ENCODE results near the gene XCL2. TPM values are rescaled to one million over a fixed set of nuclear protein-coding genes. Genes with fewer than 3 reads are reported as not detected.
"Not testable (repeated sequence)": the region's sequence is repeated elsewhere in the genome, so short reads cannot be mapped to it uniquely, and the experiment has no call there.

XCL2 gene
- polyA plus RNA-seq, result 2.0 TPM
- long read RNA-seq, donor 1, result 0 reads
- long read RNA-seq, donor 2, partial matches to known transcripts, result 0 of 2 reads
- long read RNA-seq, donor 2, other reads (novel, unspliced or antisense), result 0 of 2 reads
- long read RNA-seq, donor 3, result 0 reads
- long read RNA-seq, donor 4, result 0 reads
- long read RNA-seq, donor 5, result 0 reads
- long read RNA-seq, donor 6, result 0 reads
- long read RNA-seq, donor 7, partial matches to known transcripts, result 0 of 3 reads
- long read RNA-seq, donor 7, other reads (novel, unspliced or antisense), result 0 of 3 reads
- long read RNA-seq, donor 8, result 0 reads
- long read RNA-seq, donor 9, result 0 reads
- long read RNA-seq, donor 10, result 0 reads
- long read RNA-seq, donor 11, result 0 reads

- not testable (repeated sequence) for H3K4me1 ChIP-seq (ENCODE audit: control insufficient read depth, insufficient read depth, low read length); H3K4me3 ChIP-seq (ENCODE audit: low read length); H3K9me3 ChIP-seq (ENCODE audit: control insufficient read depth, low read depth, low read length); DNase-seq; H3K27me3 ChIP-seq (ENCODE audit: control insufficient read depth, insufficient read depth, low read length); H3K27ac ChIP-seq (ENCODE audit: low read length); H3K36me3 ChIP-seq (ENCODE audit: control insufficient read depth, insufficient read depth, low read length)
- no CpG with 5 or more reads among the region's 8 CpGs for WGBS (ENCODE audit: insufficient coverage, low lambda C conversion rate)
Measured at GRCh38 chr1:168543840-168544498, at the start of gene XCL2. Gene XCL2, minus strand, starts transcription at chr1:168543997. Its CDS starts 33 bp downstream, at chr1:168543964.

GRCh38 chr1:168591641-168592250, 47.9 kb upstream of the XCL2 start:
- no peaks in the 10 kb centered on the region for H3K4me1 ChIP-seq (ENCODE audit: control insufficient read depth, insufficient read depth, low read length)
- no peaks in the 10 kb centered on the region for H3K36me3 ChIP-seq (ENCODE audit: control insufficient read depth, insufficient read depth, low read length)
- H3K27me3 ChIP-seq (ENCODE audit: control insufficient read depth, insufficient read depth, low read length), result peaks cover 2% of the 10 kb centered on the region
- no peak overlapping the region for H3K4me3 ChIP-seq (ENCODE audit: low read length)
- 24% methylated on average over 2 of the region's 2 CpGs for WGBS (ENCODE audit: insufficient coverage, low lambda C conversion rate)
- no peaks in the 10 kb centered on the region for H3K9me3 ChIP-seq (ENCODE audit: control insufficient read depth, low read depth, low read length)
- DNase-seq, result no peak
- no peak overlapping the region for H3K27ac ChIP-seq (ENCODE audit: low read length)

- no CpG with 5 or more reads among the region's 5 CpGs for WGBS (ENCODE audit: insufficient coverage, low lambda C conversion rate)
- H3K4me3 ChIP-seq (ENCODE audit: low read length), result no peak overlapping the region
- no peaks in the 10 kb centered on the region for H3K36me3 ChIP-seq (ENCODE audit: control insufficient read depth, insufficient read depth, low read length)
- no peaks in the 10 kb centered on the region for H3K4me1 ChIP-seq (ENCODE audit: control insufficient read depth, insufficient read depth, low read length)
- H3K27ac ChIP-seq (ENCODE audit: low read length), result no peak overlapping the region
- H3K9me3 ChIP-seq (ENCODE audit: control insufficient read depth, low read depth, low read length), result no peaks in the 10 kb centered on the region
- DNase-seq, result no peak
- peaks cover 2% of the 10 kb centered on the region for H3K27me3 ChIP-seq (ENCODE audit: control insufficient read depth, insufficient read depth, low read length)
Measured at GRCh38 chr1:168591066-168591465, 47.3 kb upstream of the XCL2 start.

GRCh38 chr1:168589167-168589566, 45.4 kb upstream of the XCL2 start:
- WGBS (ENCODE audit: insufficient coverage, low lambda C conversion rate), result 100% methylated on average over 1 of the region's 2 CpGs
- Histone ChIP-seq H3K36me3 (ENCODE audit: control insufficient read depth, insufficient read depth, low read length) (no peaks in the 10 kb centered on the region), H3K4me1 (ENCODE audit: control insufficient read depth, insufficient read depth, low read length) (no peaks in the 10 kb centered on the region), H3K27me3 (ENCODE audit: control insufficient read depth, insufficient read depth, low read length) (no peaks in the 10 kb centered on the region), H3K9me3 (ENCODE audit: control insufficient read depth, low read depth, low read length) (no peaks in the 10 kb centered on the region), H3K27ac (ENCODE audit: low read length) (no peak overlapping the region), H3K4me3 (ENCODE audit: low read length) (no peak overlapping the region)
- no peak for DNase-seq

GRCh38 chr1:168585937-168586336, 42.1 kb upstream of the XCL2 start:
- H3K36me3 ChIP-seq (ENCODE audit: control insufficient read depth, insufficient read depth, low read length), result no peaks in the 10 kb centered on the region
- no peaks in the 10 kb centered on the region for H3K4me1 ChIP-seq (ENCODE audit: control insufficient read depth, insufficient read depth, low read length)
- no peaks in the 10 kb centered on the region for H3K9me3 ChIP-seq (ENCODE audit: control insufficient read depth, low read depth, low read length)
- no CpG with 5 or more reads among the region's 1 CpG for WGBS (ENCODE audit: insufficient coverage, low lambda C conversion rate)
- H3K27me3 ChIP-seq (ENCODE audit: control insufficient read depth, insufficient read depth, low read length), result no peaks in the 10 kb centered on the region
- no peak overlapping the region for H3K27ac ChIP-seq (ENCODE audit: low read length)
- no peak for DNase-seq
- H3K4me3 ChIP-seq (ENCODE audit: low read length), result no peak overlapping the region

- no peaks in the 10 kb centered on the region for H3K4me1 ChIP-seq (ENCODE audit: control insufficient read depth, insufficient read depth, low read length)
- 93% methylated on average over 3 of the region's 3 CpGs for WGBS (ENCODE audit: insufficient coverage, low lambda C conversion rate)
- no peaks in the 10 kb centered on the region for H3K27me3 ChIP-seq (ENCODE audit: control insufficient read depth, insufficient read depth, low read length)
- no peaks in the 10 kb centered on the region for H3K9me3 ChIP-seq (ENCODE audit: control insufficient read depth, low read depth, low read length)
- H3K27ac ChIP-seq (ENCODE audit: low read length), result no peak overlapping the region
- H3K4me3 ChIP-seq (ENCODE audit: low read length), result no peak overlapping the region
- H3K36me3 ChIP-seq (ENCODE audit: control insufficient read depth, insufficient read depth, low read length), result no peaks in the 10 kb centered on the region
- DNase-seq, result no peak
Measured at GRCh38 chr1:168585191-168585590, 41.4 kb upstream of the XCL2 start.

GRCh38 chr1:168583571-168583970, 39.8 kb upstream of the XCL2 start:
- H3K9me3 ChIP-seq (ENCODE audit: control insufficient read depth, low read depth, low read length), result no peaks in the 10 kb centered on the region
- H3K27ac ChIP-seq (ENCODE audit: low read length), result no peak overlapping the region
- no peak overlapping the region for H3K4me3 ChIP-seq (ENCODE audit: low read length)
- no peaks in the 10 kb centered on the region for H3K36me3 ChIP-seq (ENCODE audit: control insufficient read depth, insufficient read depth, low read length)
- H3K4me1 ChIP-seq (ENCODE audit: control insufficient read depth, insufficient read depth, low read length), result no peaks in the 10 kb centered on the region
- H3K27me3 ChIP-seq (ENCODE audit: control insufficient read depth, insufficient read depth, low read length), result no peaks in the 10 kb centered on the region
- DNase-seq, result no peak
- no CpG with 5 or more reads among the region's 6 CpGs for WGBS (ENCODE audit: insufficient coverage, low lambda C conversion rate)

- WGBS (ENCODE audit: insufficient coverage, low lambda C conversion rate), result no CpG with 5 or more reads among the region's 6 CpGs
- no peak overlapping the region for H3K4me3 ChIP-seq (ENCODE audit: low read length)
- no peak for DNase-seq
- H3K36me3 ChIP-seq (ENCODE audit: control insufficient read depth, insufficient read depth, low read length), result no peaks in the 10 kb centered on the region
- no peaks in the 10 kb centered on the region for H3K4me1 ChIP-seq (ENCODE audit: control insufficient read depth, insufficient read depth, low read length)
- H3K9me3 ChIP-seq (ENCODE audit: control insufficient read depth, low read depth, low read length), result no peaks in the 10 kb centered on the region
- H3K27ac ChIP-seq (ENCODE audit: low read length), result no peak overlapping the region
- no peaks in the 10 kb centered on the region for H3K27me3 ChIP-seq (ENCODE audit: control insufficient read depth, insufficient read depth, low read length)
Measured at GRCh38 chr1:168582688-168583336, 39.0 kb upstream of the XCL2 start.

- no peak for DNase-seq
- no peak overlapping the region for H3K27ac ChIP-seq (ENCODE audit: low read length)
- no peaks in the 10 kb centered on the region for H3K27me3 ChIP-seq (ENCODE audit: control insufficient read depth, insufficient read depth, low read length)
- 89% methylated on average over 3 of the region's 4 CpGs for WGBS (ENCODE audit: insufficient coverage, low lambda C conversion rate)
- H3K4me3 ChIP-seq (ENCODE audit: low read length), result no peak overlapping the region
- no peaks in the 10 kb centered on the region for H3K4me1 ChIP-seq (ENCODE audit: control insufficient read depth, insufficient read depth, low read length)
- no peaks in the 10 kb centered on the region for H3K36me3 ChIP-seq (ENCODE audit: control insufficient read depth, insufficient read depth, low read length)
- no peaks in the 10 kb centered on the region for H3K9me3 ChIP-seq (ENCODE audit: control insufficient read depth, low read depth, low read length)
Measured at GRCh38 chr1:168581817-168582572, 38.2 kb upstream of the XCL2 start.

- not testable (repeated sequence) for H3K9me3 ChIP-seq (ENCODE audit: control insufficient read depth, low read depth, low read length); H3K4me3 ChIP-seq (ENCODE audit: low read length); H3K27ac ChIP-seq (ENCODE audit: low read length); H3K27me3 ChIP-seq (ENCODE audit: control insufficient read depth, insufficient read depth, low read length); DNase-seq; H3K4me1 ChIP-seq (ENCODE audit: control insufficient read depth, insufficient read depth, low read length); H3K36me3 ChIP-seq (ENCODE audit: control insufficient read depth, insufficient read depth, low read length)
- WGBS (ENCODE audit: insufficient coverage, low lambda C conversion rate), result no CpG with 5 or more reads among the region's 7 CpGs
Measured at GRCh38 chr1:168580991-168581390, 37.2 kb upstream of the XCL2 start.
